Measurements from ENCODE around the gene NEK6.

- TF ChIP-seq ZNF274 (IDR thresholded peaks at IDR 0.05; ENCODE audit: low read depth, low read length) (no peak), YY1 (IDR thresholded peaks at IDR 0.05; ENCODE audit: insufficient read depth, insufficient read length) (no peak), SUZ12 (IDR thresholded peaks at IDR 0.05; ENCODE audit: extremely low read depth, insufficient read depth, insufficient read length) (no peak)
These were observed 933 bp downstream of the NEK6 start for GRCh38 chr9:124258607-124259157.

Measured in NT2/D1 (cell line).